ENCODE data around the gene RERE. TPM values are rescaled to one million over a fixed set of nuclear protein-coding genes. Genes with fewer than 3 reads are reported as not detected.

The RERE gene
- total and polyA plus RNA-seq, 2 experiments from 2014 or later = 39.8 to 62.8 TPM

- Histone ChIP-seq H3K9me3 (ENCODE audit: low read depth) (no peaks in the 10 kb centered on the region), H4K20me1 (ENCODE audit: insufficient read depth, poor library complexity, severe bottlenecking) (peaks cover 7% of the 10 kb centered on the region), H3K9me2 (replicated peaks; ENCODE audit: insufficient read depth) (no peaks in the 10 kb centered on the region), H3K79me2 (peaks cover 91% of the 10 kb centered on the region), H3K27me3 (no peaks in the 10 kb centered on the region), H3K36me3 (replicated peaks; ENCODE audit: insufficient read depth, low read depth) (no peaks in the 10 kb centered on the region), H3K4me3 (no peak overlapping the region), H3K27ac (no peak overlapping the region), H2AFZ (no peak overlapping the region), H3K4me2 (no peak overlapping the region), H3K4me1 (ENCODE audit: insufficient read depth) (no peaks in the 10 kb centered on the region)
- TF ChIP-seq EZH2phosphoT487 (IDR thresholded peaks at IDR 0.05; ENCODE audit: low read depth, severe bottlenecking, unreplicated experiment) = no peak
- no peak for TF ChIP-seq EZH2 (IDR thresholded peaks at IDR 0.05; ENCODE audit: borderline replicate concordance)
- TF ChIP-seq CTCF (IDR thresholded peaks at IDR 0.05; ENCODE audit: poor library complexity) = no peak
- no peak for DNase-seq (ENCODE audit: low spot score)
- 94% methylated on average over 8 of the region's 8 CpGs for WGBS (ENCODE audit: low lambda C conversion rate, missing lambda C conversion rate)
Measured at GRCh38 chr1:8431019-8431418, 386.4 kb downstream of the RERE start.

- Histone ChIP-seq H2AFZ (no peak overlapping the region), H3K36me3 (replicated peaks; ENCODE audit: insufficient read depth, low read depth) (no peaks in the 10 kb centered on the region), H3K9me2 (replicated peaks; ENCODE audit: insufficient read depth) (no peaks in the 10 kb centered on the region), H3K79me2 (peaks cover 91% of the 10 kb centered on the region), H3K4me3 (no peak overlapping the region), H3K4me1 (ENCODE audit: insufficient read depth) (peaks cover 2% of the 10 kb centered on the region), H3K4me2 (no peak overlapping the region), H3K9me3 (ENCODE audit: low read depth) (no peaks in the 10 kb centered on the region), H4K20me1 (ENCODE audit: insufficient read depth, poor library complexity, severe bottlenecking) (peaks cover 7% of the 10 kb centered on the region), H3K27ac (no peak overlapping the region), H3K27me3 (no peaks in the 10 kb centered on the region)
- DNase-seq (ENCODE audit: low spot score) = no peak
- WGBS (ENCODE audit: low lambda C conversion rate, missing lambda C conversion rate) = 87% methylated on average over 2 of the region's 2 CpGs
- TF ChIP-seq EZH2 (IDR thresholded peaks at IDR 0.05; ENCODE audit: borderline replicate concordance) (no peak), CTCF (IDR thresholded peaks at IDR 0.05; ENCODE audit: poor library complexity) (no peak), EZH2phosphoT487 (IDR thresholded peaks at IDR 0.05; ENCODE audit: low read depth, severe bottlenecking, unreplicated experiment) (no peak)
Measured at GRCh38 chr1:8430476-8430875, 387.0 kb downstream of the RERE start.

DNA sequence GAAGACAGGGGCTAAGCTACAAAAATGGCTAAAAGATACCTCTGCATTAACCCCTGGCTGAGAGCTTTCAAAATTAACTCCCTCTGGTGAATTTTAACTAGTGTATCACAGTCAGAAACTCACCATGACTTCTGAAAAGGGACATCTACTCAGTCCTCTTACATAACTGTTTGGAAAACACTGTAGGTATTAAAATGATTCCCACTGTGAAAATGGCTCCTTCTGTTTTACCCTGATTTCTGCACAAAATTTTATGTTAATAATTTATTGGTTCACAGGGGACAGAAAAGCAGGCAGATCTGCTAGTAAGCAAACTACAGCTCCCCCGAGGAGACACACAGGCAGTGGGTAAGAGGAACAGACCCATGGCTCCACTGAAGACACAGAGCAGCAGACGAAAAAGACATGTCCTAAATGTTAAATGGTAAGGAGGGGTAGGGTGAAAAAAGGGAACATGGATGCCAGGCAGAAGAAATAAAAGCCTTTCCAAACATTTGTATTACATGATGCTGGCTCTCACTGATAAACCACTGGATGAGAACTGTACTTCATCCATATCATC is 387.8 kb downstream of the RERE start:
- H3K4me1 ChIP-seq (ENCODE audit: insufficient read depth) = peaks cover 10% of the 10 kb centered on the region
- TF ChIP-seq CTCF (IDR thresholded peaks at IDR 0.05; ENCODE audit: poor library complexity) = no peak
- TF ChIP-seq EZH2 (IDR thresholded peaks at IDR 0.05; ENCODE audit: borderline replicate concordance) = no peak
- TF ChIP-seq EZH2phosphoT487 (IDR thresholded peaks at IDR 0.05; ENCODE audit: low read depth, severe bottlenecking, unreplicated experiment) = no peak
- no peak overlapping the region for H3K27ac ChIP-seq
- WGBS (ENCODE audit: low lambda C conversion rate, missing lambda C conversion rate) = 90% methylated on average over 2 of the region's 2 CpGs
- DNase-seq (ENCODE audit: low spot score) = no peak
- H3K27me3 ChIP-seq = no peaks in the 10 kb centered on the region
- no peak overlapping the region for H3K4me2 ChIP-seq
- H3K79me2 ChIP-seq = peaks cover 86% of the 10 kb centered on the region
- H3K9me3 ChIP-seq (ENCODE audit: low read depth) = no peaks in the 10 kb centered on the region
- no peak overlapping the region for H2AFZ ChIP-seq
- H4K20me1 ChIP-seq (ENCODE audit: insufficient read depth, poor library complexity, severe bottlenecking) = peaks cover 7% of the 10 kb centered on the region
- no peaks in the 10 kb centered on the region for H3K9me2 ChIP-seq (replicated peaks; ENCODE audit: insufficient read depth)
- H3K4me3 ChIP-seq = no peak overlapping the region
- no peaks in the 10 kb centered on the region for H3K36me3 ChIP-seq (replicated peaks; ENCODE audit: insufficient read depth, low read depth)

All from hepatocyte (in vitro differentiated cells).